ENCODE data around the gene YPEL3. TPM values are rescaled to one million over a fixed set of nuclear protein-coding genes. Genes with fewer than 3 reads are reported as not detected.

The YPEL3 gene
- total and polyA plus RNA-seq, 7 donors: 57.6 to 126 (median 106) TPM

- H3K9me3 ChIP-seq: no peaks in the 10 kb centered on the region
- 4 to 5% methylated on average over 55 to 58 of the region's 58 CpGs for WGBS, 2 donors
- no peaks in the 10 kb centered on the region for H3K36me3 ChIP-seq
- H3K27ac ChIP-seq: peak overlapping the region; percentile 25 to 53 (median 44)
- H3K4me3 ChIP-seq: peak overlapping the region; percentile 53 to 80 (median 66)
- no peaks in the 10 kb centered on the region for H3K27me3 ChIP-seq
- intact Hi-C loops (cut with DNase I): loop anchor here (5.0 kb wide), 1 partner anchor 44 kb away; the partner anchor contains the start of gene YPEL3
- peaks cover 0 to 17% (median 13%) of the 10 kb centered on the region in 4 donors for H3K4me1 ChIP-seq
- TF ChIP-seq POLR2A (IDR thresholded peaks at IDR 0.05) (no peak), POLR2AphosphoS5 (IDR thresholded peaks at IDR 0.05) (peak; percentile 54 to 85 (median 56)), CTCF (IDR thresholded peaks at IDR 0.05) (no peak), EP300 (IDR thresholded peaks at IDR 0.05) (no peak)
- peak; percentile 97 for DNase-seq
Observed at GRCh38 chr16:30052671-30053372, 43.2 kb downstream of the YPEL3 start.

- intact Hi-C loops (cut with DNase I): loop anchor here (5.0 kb wide), 1 partner anchor 46 kb away; the partner anchor contains the start of gene YPEL3
- TF ChIP-seq POLR2AphosphoS5 (IDR thresholded peaks at IDR 0.05): no peak
- TF ChIP-seq EP300 (IDR thresholded peaks at IDR 0.05): no peak
- no peak for TF ChIP-seq POLR2A (IDR thresholded peaks at IDR 0.05)
- TF ChIP-seq CTCF (IDR thresholded peaks at IDR 0.05): no peak
- WGBS, 2 donors: 88 to 93% methylated on average over 3 of the region's 3 CpGs
Observed at GRCh38 chr16:30051518-30051917, 44.5 kb downstream of the YPEL3 start.

DNA sequence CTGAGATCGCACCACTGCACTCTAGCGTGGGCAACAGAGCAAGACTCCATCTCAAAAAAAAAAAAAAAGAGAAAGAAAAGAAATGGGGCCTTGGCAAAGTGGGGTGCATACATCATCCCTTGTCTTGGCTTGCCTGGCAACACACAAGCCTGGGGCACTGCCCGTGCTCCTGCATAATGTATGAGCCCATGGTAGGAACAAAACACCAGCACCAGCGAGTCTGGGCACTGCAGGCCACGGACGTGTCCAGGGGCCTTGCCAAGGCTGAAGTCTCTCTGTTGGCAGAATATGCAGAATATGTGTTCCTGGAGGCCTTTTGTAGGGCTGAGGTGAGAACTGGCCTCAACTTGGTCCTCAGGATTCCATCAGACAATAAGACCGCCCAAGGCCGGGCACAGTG lies 46.1 kb downstream of the YPEL3 start:
- intact Hi-C loops (cut with DNase I): loop anchor here (5.0 kb wide), 1 partner anchor 47 kb away; the partner anchor contains the start of gene YPEL3
- DNase-seq: no peak
- Histone ChIP-seq H3K4me3 (no peak overlapping the region), H3K27ac (no peak overlapping the region), H3K9me3 (no peaks in the 10 kb centered on the region), H3K4me1 (peaks cover 0 to 17% (median 13%) of the 10 kb centered on the region in 4 donors), H3K36me3 (no peaks in the 10 kb centered on the region), H3K27me3 (no peaks in the 10 kb centered on the region)
- TF ChIP-seq EP300 (IDR thresholded peaks at IDR 0.05) (no peak), POLR2AphosphoS5 (IDR thresholded peaks at IDR 0.05) (no peak), POLR2A (IDR thresholded peaks at IDR 0.05) (no peak), CTCF (IDR thresholded peaks at IDR 0.05) (no peak)
- 94 to 96% methylated on average over 8 of the region's 8 CpGs for WGBS, 2 donors

More at GRCh38 chr16:30051518-30051917, 44.5 kb downstream of the YPEL3 start:
- Histone ChIP-seq H3K9me3 (no peaks in the 10 kb centered on the region), H3K27me3 (no peaks in the 10 kb centered on the region), H3K36me3 (no peaks in the 10 kb centered on the region), H3K4me1 (peaks cover 0 to 17% (median 13%) of the 10 kb centered on the region in 4 donors), H3K27ac (no peak overlapping the region), H3K4me3 (no peak overlapping the region)
- no peak for DNase-seq

GRCh38 chr16:30046588-30046987 lies 49.4 kb downstream of the YPEL3 start:
- TF ChIP-seq CTCF (IDR thresholded peaks at IDR 0.05) (no peak), EP300 (IDR thresholded peaks at IDR 0.05) (no peak), POLR2AphosphoS5 (IDR thresholded peaks at IDR 0.05) (no peak)
- Histone ChIP-seq H3K4me3 (no peak overlapping the region), H3K27ac (no peak overlapping the region), H3K27me3 (no peaks in the 10 kb centered on the region), H3K4me1 (no peaks in the 10 kb centered on the region), H3K36me3 (no peaks in the 10 kb centered on the region), H3K9me3 (no peaks in the 10 kb centered on the region)
- intact Hi-C loops (cut with DNase I): no loop called here
- no peak for DNase-seq
- 94 to 97% methylated on average over 1 of the region's 1 CpG for WGBS, 2 donors

Data from sigmoid colon (tissue), 7 donors.